ENCODE data around the gene BARHL2.

BARHL2 gene

DNA sequence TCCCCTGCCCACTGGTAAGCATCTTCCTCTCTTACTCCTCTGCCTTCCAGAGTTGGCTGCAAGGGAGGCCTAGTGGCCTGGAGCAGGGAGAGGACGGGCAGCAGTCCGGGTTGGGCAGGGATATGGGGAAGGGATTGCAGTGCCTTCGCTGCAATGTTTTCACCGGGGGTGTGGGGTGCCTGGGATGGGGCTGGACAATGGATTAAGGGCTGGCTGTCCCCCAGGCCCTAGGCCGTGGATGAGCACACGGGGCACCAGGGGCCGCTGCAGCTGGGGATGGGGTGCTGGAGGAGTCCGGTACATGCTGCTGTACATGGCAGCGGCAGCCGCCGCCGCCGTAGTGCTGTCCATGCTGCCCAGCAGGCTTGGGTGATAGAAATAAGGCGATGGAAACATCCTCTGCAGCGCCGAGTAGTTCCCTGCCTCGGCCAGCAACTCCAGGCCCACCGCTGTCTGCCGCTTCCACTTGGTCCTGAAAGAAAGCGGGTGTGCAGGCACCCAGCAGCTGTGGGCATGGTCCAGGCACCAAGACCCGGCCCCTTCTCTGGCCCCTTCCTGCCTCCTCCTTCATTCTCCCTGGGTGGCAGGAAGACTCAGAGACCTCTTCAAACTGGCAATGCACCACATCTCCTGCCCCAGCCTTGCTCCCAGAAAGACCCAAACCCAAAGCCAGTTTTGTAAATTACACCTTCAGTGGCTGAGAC, 4.8 kb downstream of the BARHL2 start:
- Histone ChIP-seq H3K4me2 (ENCODE audit: insufficient read depth, low read length, poor library complexity, severe bottlenecking) (no peak overlapping the region), H3K14ac (ENCODE audit: low read length) (no peak overlapping the region), H2BK5ac (ENCODE audit: low read length) (no peak overlapping the region), H3K18ac (ENCODE audit: low read length) (peak overlapping the region; percentile 78), H2AFZ (ENCODE audit: low read length) (peak overlapping the region; percentile 36), H3K79me1 (ENCODE audit: low read depth, low read length) (no peaks in the 10 kb centered on the region), H3K4ac (ENCODE audit: low read length) (no peak overlapping the region), H3K9me3 (replicated peaks in 1 of 2; ENCODE audit: control insufficient read depth in 2 of 2, insufficient read depth in 1 of 2, low read depth in 1 of 2, low read length in 2 of 2) (peaks cover 3 to 4% of the 10 kb centered on the region in 2 donors), H2AK5ac (ENCODE audit: low read depth, low read length) (no peak overlapping the region), H3K9ac (ENCODE audit: low read depth, low read length, poor library complexity) (peak overlapping the region; percentile 1), H3K4me3 (ENCODE audit: low read length in 2 of 2) (no peak overlapping the region), H2BK15ac (ENCODE audit: low read length) (no peak overlapping the region), H3K27ac (replicated peaks; ENCODE audit: low read length) (no peak overlapping the region), H4K91ac (ENCODE audit: low read depth, low read length, poor library complexity) (no peak overlapping the region), H3K27me3 (ENCODE audit: control insufficient read depth in 3 of 3, insufficient read depth in 3 of 3, low read depth in 1 of 3, low read length in 3 of 3) (peaks cover 58 to 99% (median 91%) of the 10 kb centered on the region in 3 experiments), H3K36me3 (replicated peaks in 1 of 2; ENCODE audit: control insufficient read depth in 2 of 2, insufficient read depth in 2 of 2, low read length in 2 of 2) (no peaks in the 10 kb centered on the region), H2BK12ac (ENCODE audit: low read length) (no peak overlapping the region), H3K23ac (ENCODE audit: low read depth, low read length, poor library complexity) (peak overlapping the region; percentile 58), H4K8ac (ENCODE audit: low read depth, low read length) (no peak overlapping the region), H2BK120ac (ENCODE audit: low read depth, low read length) (peak overlapping the region; percentile 19), H3K4me1 (ENCODE audit: control insufficient read depth in 2 of 2, insufficient read depth in 1 of 2, low read depth in 1 of 2, low read length in 2 of 2) (no peaks in the 10 kb centered on the region)
- no CpG with 5 or more reads among the region's 21 CpGs for WGBS, 2 donors (ENCODE audit: extremely low coverage in 2 of 2, insufficient read length in 2 of 2, insufficient replicate concordance in 1 of 2)
- no peak for DNase-seq (ENCODE audit: low spot score)

- WGBS, 2 donors (ENCODE audit: extremely low coverage in 2 of 2, insufficient read length in 2 of 2, insufficient replicate concordance in 1 of 2): no CpG with 5 or more reads among the region's 5 CpGs
- H3K4ac ChIP-seq (ENCODE audit: low read length): no peak overlapping the region
- no peak overlapping the region for H2BK120ac ChIP-seq (ENCODE audit: low read depth, low read length)
- H3K79me1 ChIP-seq (ENCODE audit: low read depth, low read length): no peaks in the 10 kb centered on the region
- H3K23ac ChIP-seq (ENCODE audit: low read depth, low read length, poor library complexity): no peak overlapping the region
- H2AK5ac ChIP-seq (ENCODE audit: low read depth, low read length): no peak overlapping the region
- no peak overlapping the region for H3K27ac ChIP-seq (replicated peaks; ENCODE audit: low read length)
- peaks cover 0 to 4% of the 10 kb centered on the region in 2 donors for H3K9me3 ChIP-seq (replicated peaks in 1 of 2; ENCODE audit: control insufficient read depth in 2 of 2, insufficient read depth in 1 of 2, low read depth in 1 of 2, low read length in 2 of 2)
- H2BK15ac ChIP-seq (ENCODE audit: low read length): no peak overlapping the region
- peaks cover 56 to 99% (median 91%) of the 10 kb centered on the region in 3 experiments for H3K27me3 ChIP-seq (ENCODE audit: control insufficient read depth in 3 of 3, insufficient read depth in 3 of 3, low read depth in 1 of 3, low read length in 3 of 3)
- H3K4me1 ChIP-seq (ENCODE audit: control insufficient read depth in 2 of 2, insufficient read depth in 1 of 2, low read depth in 1 of 2, low read length in 2 of 2): no peaks in the 10 kb centered on the region
- no peak overlapping the region for H4K91ac ChIP-seq (ENCODE audit: low read depth, low read length, poor library complexity)
- H4K8ac ChIP-seq (ENCODE audit: low read depth, low read length): no peak overlapping the region
- H2BK12ac ChIP-seq (ENCODE audit: low read length): no peak overlapping the region
- H2AFZ ChIP-seq (ENCODE audit: low read length): no peak overlapping the region
- H3K36me3 ChIP-seq (replicated peaks in 1 of 2; ENCODE audit: control insufficient read depth in 2 of 2, insufficient read depth in 2 of 2, low read length in 2 of 2): no peaks in the 10 kb centered on the region
- H3K4me3 ChIP-seq (ENCODE audit: low read length in 2 of 2): no peak overlapping the region
- DNase-seq (ENCODE audit: low spot score): no peak
- no peak overlapping the region for H3K9ac ChIP-seq (ENCODE audit: low read depth, low read length, poor library complexity)
- no peak overlapping the region for H3K4me2 ChIP-seq (ENCODE audit: insufficient read depth, low read length, poor library complexity, severe bottlenecking)
- no peak overlapping the region for H3K18ac ChIP-seq (ENCODE audit: low read length)
- H3K14ac ChIP-seq (ENCODE audit: low read length): no peak overlapping the region
- no peak overlapping the region for H2BK5ac ChIP-seq (ENCODE audit: low read length)
Observed at GRCh38 chr1:90711696-90712095, 5.4 kb downstream of the BARHL2 start.

DNA sequence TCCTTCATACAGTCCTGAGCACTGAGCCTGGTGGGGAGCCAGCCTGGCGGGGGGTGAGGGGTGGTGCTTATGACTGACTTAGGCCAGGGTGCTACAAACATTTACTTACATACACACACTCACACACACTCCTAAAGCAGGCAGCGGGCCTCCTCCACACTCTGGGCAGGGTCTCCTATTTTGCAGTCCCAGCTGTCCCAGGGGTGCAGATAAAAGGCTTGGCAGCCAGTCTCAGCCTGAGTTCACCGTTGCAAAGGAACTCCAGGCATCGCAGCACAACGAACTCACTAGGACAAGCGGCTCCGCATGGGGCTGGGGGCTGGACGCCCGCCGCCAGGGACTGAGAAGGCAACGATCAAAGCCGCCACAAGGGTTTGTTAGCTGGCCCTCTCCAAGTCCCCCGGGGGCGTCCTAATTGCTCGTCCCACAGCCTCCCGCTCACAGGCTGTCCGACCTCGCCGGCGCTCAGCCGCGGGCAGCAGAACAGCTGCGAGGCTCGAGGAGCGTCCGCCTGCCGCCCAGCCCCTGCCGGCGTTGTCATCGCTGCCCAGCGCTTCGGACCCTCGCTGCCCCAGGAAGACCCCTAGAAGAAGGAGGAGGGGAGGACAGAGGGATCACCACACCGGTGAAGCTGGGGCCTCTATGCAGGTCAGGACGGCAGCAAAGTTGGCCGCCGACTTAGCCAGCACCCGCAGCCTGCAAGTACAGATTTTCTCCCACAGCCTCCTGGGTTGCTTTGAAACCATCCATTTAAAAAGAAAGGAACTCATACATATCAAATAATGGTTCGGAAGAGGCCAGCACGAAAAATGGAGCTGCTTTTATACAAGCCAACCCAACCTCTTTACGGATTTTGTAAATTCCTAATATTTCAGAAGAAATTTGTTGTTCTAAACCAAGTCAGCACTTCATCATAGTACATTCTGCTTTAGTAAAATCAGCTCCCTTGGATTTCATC, 6.2 kb downstream of the BARHL2 start:
- no peaks in the 10 kb centered on the region for H3K36me3 ChIP-seq (replicated peaks in 1 of 2; ENCODE audit: control insufficient read depth in 2 of 2, insufficient read depth in 2 of 2, low read length in 2 of 2)
- H3K4me1 ChIP-seq (ENCODE audit: control insufficient read depth in 2 of 2, insufficient read depth in 1 of 2, low read depth in 1 of 2, low read length in 2 of 2): peaks cover 0 to 4% of the 10 kb centered on the region in 2 donors
- H2AFZ ChIP-seq (ENCODE audit: low read length): peak overlapping the region; percentile 83
- H4K91ac ChIP-seq (ENCODE audit: low read depth, low read length, poor library complexity): no peak overlapping the region
- no peak overlapping the region for H4K8ac ChIP-seq (ENCODE audit: low read depth, low read length)
- no peak overlapping the region for H2BK5ac ChIP-seq (ENCODE audit: low read length)
- WGBS, 2 donors (ENCODE audit: extremely low coverage in 2 of 2, insufficient read length in 2 of 2, insufficient replicate concordance in 1 of 2): no CpG with 5 or more reads among the region's 41 CpGs
- no peak overlapping the region for H2BK12ac ChIP-seq (ENCODE audit: low read length)
- DNase-seq (ENCODE audit: low spot score): no peak
- H2AK5ac ChIP-seq (ENCODE audit: low read depth, low read length): no peak overlapping the region
- no peak overlapping the region for H3K4me2 ChIP-seq (ENCODE audit: insufficient read depth, low read length, poor library complexity, severe bottlenecking)
- H3K14ac ChIP-seq (ENCODE audit: low read length): no peak overlapping the region
- no peak overlapping the region for H3K4ac ChIP-seq (ENCODE audit: low read length)
- no peak overlapping the region for H3K18ac ChIP-seq (ENCODE audit: low read length)
- peaks cover 55 to 98% (median 91%) of the 10 kb centered on the region in 3 experiments for H3K27me3 ChIP-seq (ENCODE audit: control insufficient read depth in 3 of 3, insufficient read depth in 3 of 3, low read depth in 1 of 3, low read length in 3 of 3)
- no peaks in the 10 kb centered on the region for H3K79me1 ChIP-seq (ENCODE audit: low read depth, low read length)
- H2BK120ac ChIP-seq (ENCODE audit: low read depth, low read length): no peak overlapping the region
- H3K9ac ChIP-seq (ENCODE audit: low read depth, low read length, poor library complexity): no peak overlapping the region
- H3K4me3 ChIP-seq (ENCODE audit: low read length in 2 of 2): no peak overlapping the region
- H2BK15ac ChIP-seq (ENCODE audit: low read length): no peak overlapping the region
- no peak overlapping the region for H3K27ac ChIP-seq (replicated peaks; ENCODE audit: low read length)
- H3K9me3 ChIP-seq (replicated peaks in 1 of 2; ENCODE audit: control insufficient read depth in 2 of 2, insufficient read depth in 1 of 2, low read depth in 1 of 2, low read length in 2 of 2): peaks cover 0 to 4% of the 10 kb centered on the region in 2 donors
- H3K23ac ChIP-seq (ENCODE audit: low read depth, low read length, poor library complexity): no peak overlapping the region

DNA sequence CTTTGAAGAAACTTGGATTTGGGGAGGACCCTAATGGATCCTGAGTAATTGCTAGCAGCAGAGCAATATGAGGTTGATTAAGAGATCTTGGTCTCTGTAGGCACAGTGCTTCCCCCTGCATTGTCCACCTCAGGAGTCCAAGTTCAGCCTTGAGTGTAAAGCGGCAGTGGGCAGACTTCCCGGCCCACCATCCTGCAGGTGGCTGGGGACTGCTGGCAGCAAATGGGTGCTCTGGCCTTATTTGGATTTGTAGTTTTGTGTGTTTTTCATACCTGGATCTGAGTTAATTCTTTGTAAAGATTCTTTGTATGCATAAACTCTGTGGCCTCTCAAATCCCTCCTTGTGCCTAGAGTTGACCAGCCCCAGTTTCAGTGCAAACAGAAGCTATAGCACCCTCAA, 7.6 kb downstream of the BARHL2 start:
- no peak overlapping the region for H3K4me3 ChIP-seq (ENCODE audit: low read length in 2 of 2)
- H3K14ac ChIP-seq (ENCODE audit: low read length): no peak overlapping the region
- peaks cover 53 to 98% (median 96%) of the 10 kb centered on the region in 3 experiments for H3K27me3 ChIP-seq (ENCODE audit: control insufficient read depth in 3 of 3, insufficient read depth in 3 of 3, low read depth in 1 of 3, low read length in 3 of 3)
- no peaks in the 10 kb centered on the region for H3K79me1 ChIP-seq (ENCODE audit: low read depth, low read length)
- no peak overlapping the region for H2BK5ac ChIP-seq (ENCODE audit: low read length)
- no peak overlapping the region for H2BK12ac ChIP-seq (ENCODE audit: low read length)
- no peak overlapping the region for H4K8ac ChIP-seq (ENCODE audit: low read depth, low read length)
- DNase-seq (ENCODE audit: low spot score): no peak
- no peaks in the 10 kb centered on the region for H3K36me3 ChIP-seq (replicated peaks in 1 of 2; ENCODE audit: control insufficient read depth in 2 of 2, insufficient read depth in 2 of 2, low read length in 2 of 2)
- H2AFZ ChIP-seq (ENCODE audit: low read length): no peak overlapping the region
- H3K23ac ChIP-seq (ENCODE audit: low read depth, low read length, poor library complexity): no peak overlapping the region
- WGBS, 2 donors (ENCODE audit: extremely low coverage in 2 of 2, insufficient read length in 2 of 2, insufficient replicate concordance in 1 of 2): no CpG with 5 or more reads among the region's 2 CpGs
- H2BK15ac ChIP-seq (ENCODE audit: low read length): no peak overlapping the region
- no peak overlapping the region for H2BK120ac ChIP-seq (ENCODE audit: low read depth, low read length)
- H3K9me3 ChIP-seq (replicated peaks in 1 of 2; ENCODE audit: control insufficient read depth in 2 of 2, insufficient read depth in 1 of 2, low read depth in 1 of 2, low read length in 2 of 2): no peaks in the 10 kb centered on the region
- no peak overlapping the region for H3K18ac ChIP-seq (ENCODE audit: low read length)
- no peak overlapping the region for H3K4ac ChIP-seq (ENCODE audit: low read length)
- no peak overlapping the region for H3K27ac ChIP-seq (replicated peaks; ENCODE audit: low read length)
- H3K4me2 ChIP-seq (ENCODE audit: insufficient read depth, low read length, poor library complexity, severe bottlenecking): no peak overlapping the region
- no peak overlapping the region for H2AK5ac ChIP-seq (ENCODE audit: low read depth, low read length)
- H4K91ac ChIP-seq (ENCODE audit: low read depth, low read length, poor library complexity): no peak overlapping the region
- H3K9ac ChIP-seq (ENCODE audit: low read depth, low read length, poor library complexity): no peak overlapping the region
- H3K4me1 ChIP-seq (ENCODE audit: control insufficient read depth in 2 of 2, insufficient read depth in 1 of 2, low read depth in 1 of 2, low read length in 2 of 2): peaks cover 0 to 4% of the 10 kb centered on the region in 2 donors
